CD4-positive, alpha-beta T cell (primary cell): ENCODE data around the gene ARFRP1. TPM values are rescaled to one million over a fixed set of nuclear protein-coding genes. Genes with fewer than 3 reads are reported as not detected.

Experiments
- ATAC-seq: fragments of 200-7000 bp; cut with Tn5 transposase; one replicate; pipeline ENCODE4 v1.10.0; 2022; ENCODE audit warnings: mild to moderate bottlenecking; ENCODE audit not compliant: poor library complexity
- CTCF ChIA-PET: fragments of 350-600 bp; sonication (Branson Sonifier 250); formaldehyde crosslinking; loops from one replicate; lab custom pipeline; 2021; ENCODE audit warnings: antibody characterized with exemption, inconsistent platforms; lab: Charles Lee
- POLR2A ChIA-PET: fragments of 350-600 bp; sonication (Branson Sonifier 250); formaldehyde crosslinking; loops from one replicate; lab custom pipeline; 2021; ENCODE audit warnings: antibody characterized with exemption, inconsistent platforms; lab: Charles Lee
- DNase-seq, 14 experiments: peaks; one replicate each; pipeline ENCODE4 v3.0.0-alpha.2; 2013 to 2020; ENCODE audit warnings: mixed read lengths in 2 of 14
- H3K27ac ChIP-seq, 2 donors: one replicate each; pipeline versions ENCODE4 v1.5.1 to v1.7.0; 2013; ENCODE audit warnings: low read length in 2 of 2, low read depth in 1 of 2, mild to moderate bottlenecking in 1 of 2
- H3K27me3 ChIP-seq, 2 experiments: 1 replicate in 1 of 2; 2 replicates in 1 of 2; pipeline versions ENCODE4 v1.6.1 to v1.7.0; 2013; ENCODE audit warnings: low read length in 2 of 2, control low read depth in 1 of 2, mild to moderate bottlenecking in 1 of 2, moderate library complexity in 1 of 2; ENCODE audit not compliant: insufficient read depth in 2 of 2, control insufficient read depth in 1 of 2
- H3K36me3 ChIP-seq: one replicate; pipeline ENCODE4 v1.6.1; 2013; ENCODE audit warnings: low read length, control low read depth; ENCODE audit not compliant: insufficient read depth
- H3K4me1 ChIP-seq: one replicate; pipeline ENCODE4 v1.6.1; 2013; ENCODE audit warnings: low read length, control low read depth; ENCODE audit not compliant: insufficient read depth
- H3K4me3 ChIP-seq: one replicate; pipeline ENCODE4 v1.5.1; 2013; ENCODE audit warnings: mild to moderate bottlenecking, low read length, moderate library complexity
- H3K9me3 ChIP-seq, 2 experiments: 1 replicate in 1 of 2; 2 replicates in 1 of 2; pipeline versions ENCODE4 v1.6.1 to v1.7.0; 2013; ENCODE audit warnings: low read length in 2 of 2, mild to moderate bottlenecking in 2 of 2, control low read depth in 1 of 2, moderate library complexity in 1 of 2; ENCODE audit not compliant: control insufficient read depth in 1 of 2, insufficient read depth in 1 of 2
- H3K27ac Mint-ChIP-seq: one replicate; pipeline ENCODE4 v1.8.0; 2020; ENCODE audit warnings: mixed read lengths
- H3K27me3 Mint-ChIP-seq: one replicate; pipeline ENCODE4 v1.8.0; 2021; ENCODE audit warnings: mixed read lengths
- H3K36me3 Mint-ChIP-seq: one replicate; pipeline ENCODE4 v1.8.0; 2021; ENCODE audit warnings: low read depth, mixed read lengths
- H3K4me1 Mint-ChIP-seq: one replicate; pipeline ENCODE4 v1.8.0; 2021; ENCODE audit warnings: low read depth, mixed read lengths
- H3K4me3 Mint-ChIP-seq: one replicate; pipeline ENCODE4 v1.8.0; 2020; ENCODE audit warnings: mild to moderate bottlenecking, mixed read lengths
- H3K9me3 Mint-ChIP-seq: one replicate; pipeline ENCODE4 v1.8.0; 2020; ENCODE audit warnings: mixed read lengths
- CTCF ChIP-seq: fragments of 200-600 bp; IDR thresholded peaks from one replicate; pipeline ENCODE4 v1.8.0; 2022; ENCODE audit warnings: antibody characterized with exemption, mild to moderate bottlenecking
- intact Hi-C, 2 experiments: fragments of 100-400 bp; cut with DNase I in 1 of 2; cut with micrococcal nuclease in 1 of 2; formaldehyde crosslinking; loops; one replicate each; pipeline versions ENCODE4 v1.15.1 to v1.9.0; 2023 to 2025; cut with DNase I, micrococcal nuclease
- total RNA-seq, 174 experiments: library from RNA in 2 of 174; stranded (reverse) in 2 of 174; gene quantifications; one replicate each; pipeline ENCODE4 v1.2.3 and lab custom pipeline; 2021 to 2026

ARFRP1 gene
- total RNA-seq, 2 experiments from 2014 or later = 34.5 to 35.7 TPM

DNA sequence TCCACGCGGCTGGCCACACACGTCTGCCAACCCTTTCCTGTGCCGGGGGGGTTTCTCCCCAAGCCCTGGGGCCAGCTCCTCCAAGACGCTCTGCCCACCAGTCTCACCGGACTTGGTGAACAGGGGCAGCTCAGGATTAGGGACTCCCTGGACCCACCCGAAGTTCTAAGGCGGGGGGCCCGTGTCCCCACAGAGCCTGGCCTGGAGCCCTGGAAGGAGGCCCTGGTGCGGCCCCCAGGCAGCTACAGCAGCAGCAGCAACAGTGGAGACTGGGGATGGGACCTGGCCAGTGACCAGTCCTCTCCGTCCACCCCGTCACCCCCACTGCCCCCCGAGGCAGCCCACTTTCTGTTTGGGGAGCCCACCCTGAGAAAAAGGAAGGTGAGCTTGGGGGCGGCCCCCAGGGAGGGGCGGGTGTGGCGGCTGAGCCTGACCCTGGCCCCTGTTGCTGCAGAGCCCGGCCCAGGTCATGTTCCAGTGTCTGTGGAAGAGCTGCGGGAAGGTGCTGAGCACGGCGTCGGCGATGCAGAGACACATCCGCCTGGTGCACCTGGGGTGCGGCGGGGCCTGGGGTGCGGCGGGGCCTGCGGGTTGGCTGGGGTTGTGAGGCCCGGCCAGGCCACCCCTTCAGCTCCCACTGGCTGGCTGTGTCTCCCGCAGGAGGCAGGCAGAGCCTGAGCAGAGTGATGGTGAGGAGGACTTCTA lies 34.1 kb upstream of the ARFRP1 start:
- H3K4me3 Mint-ChIP-seq = peak overlapping the region; percentile 80
- no peak for TF ChIP-seq CTCF
- no peaks in the 10 kb centered on the region for H3K9me3 ChIP-seq
- H3K27ac ChIP-seq = peak overlapping the region in 1 of 2 donors; percentile 46
- H3K9me3 Mint-ChIP-seq = no peaks in the 10 kb centered on the region
- peaks cover 12% of the 10 kb centered on the region for H3K36me3 Mint-ChIP-seq
- DNase-seq = peak in 1 of 14 experiments; percentile 36
- H3K4me3 ChIP-seq = no peak overlapping the region
- POLR2A ChIA-PET = interaction anchor here (0.9 to 9.9 kb wide), 6 partner anchors 9 to 221 kb away, joined by 3 to 168 read pairs (median 7); partner anchors contain the start of genes ARFRP1, RTEL1 and ZGPAT
- H3K27me3 Mint-ChIP-seq = no peaks in the 10 kb centered on the region
- intact Hi-C loops = loop anchor here in 1 of 2 experiments (2.0 to 5.0 kb wide), 2 partner anchors 41 to 85 kb away; partner anchors contain the start of gene RTEL1
- peaks cover 6% of the 10 kb centered on the region for H3K4me1 Mint-ChIP-seq
- H3K27ac Mint-ChIP-seq = peak overlapping the region; percentile 49
- H3K4me1 ChIP-seq = peaks cover 35% of the 10 kb centered on the region
- peaks cover 40% of the 10 kb centered on the region for H3K36me3 ChIP-seq
- ATAC-seq = no peak
- CTCF ChIA-PET = interaction anchor here (1.4 to 2.1 kb wide), 3 partner anchors 35 to 100 kb away, joined by 3 to 7 read pairs (median 5); no protein-coding TSS in a partner anchor
- H3K27me3 ChIP-seq = no peaks in the 10 kb centered on the region

DNA sequence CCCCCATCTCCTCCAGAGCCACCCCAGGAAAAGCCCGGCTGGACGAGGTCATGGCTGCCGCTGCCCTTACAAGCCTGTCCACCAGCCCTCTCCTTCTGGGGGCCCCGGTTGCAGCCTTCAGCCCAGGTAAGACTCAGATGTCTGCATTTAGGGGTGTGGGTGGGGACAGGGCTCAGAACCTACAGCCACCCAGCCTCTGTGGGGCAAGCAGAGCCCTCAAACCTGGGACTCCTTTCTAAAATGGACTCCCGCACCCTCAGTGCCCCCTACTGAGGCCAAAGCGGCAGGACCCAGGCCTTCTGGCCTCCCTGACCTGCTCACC lies 33.5 kb upstream of the ARFRP1 start:
- intact Hi-C loops = loop anchor here in 1 of 2 experiments (2.0 to 5.0 kb wide), 2 partner anchors 41 to 84 kb away; partner anchors contain the start of gene RTEL1
- peaks cover 40% of the 10 kb centered on the region for H3K4me1 ChIP-seq
- no peak for DNase-seq
- Mint-ChIP-seq H3K9me3 (no peaks in the 10 kb centered on the region), H3K27me3 (no peaks in the 10 kb centered on the region), H3K36me3 (peaks cover 16% of the 10 kb centered on the region), H3K4me1 (peaks cover 10% of the 10 kb centered on the region), H3K27ac (peak overlapping the region; percentile 49), H3K4me3 (peak overlapping the region; percentile 80)
- peak overlapping the region in 1 of 2 donors; percentile 46 for H3K27ac ChIP-seq
- ChIA-PET CTCF (interaction anchor here (1.4 to 2.1 kb wide), 3 partner anchors 35 to 99 kb away, joined by 3 to 7 read pairs (median 5); no protein-coding TSS in a partner anchor), POLR2A (interaction anchor here (0.9 to 9.9 kb wide), 7 partner anchors 10 to 220 kb away, joined by 3 to 168 read pairs (median 4); partner anchors contain the start of genes ARFRP1, RTEL1 and ZGPAT)
- no peak for ATAC-seq
- no peaks in the 10 kb centered on the region for H3K9me3 ChIP-seq
- no peaks in the 10 kb centered on the region for H3K27me3 ChIP-seq
- H3K36me3 ChIP-seq = peaks cover 40% of the 10 kb centered on the region
- no peak for TF ChIP-seq CTCF
- H3K4me3 ChIP-seq = peak overlapping the region; percentile 68

DNA sequence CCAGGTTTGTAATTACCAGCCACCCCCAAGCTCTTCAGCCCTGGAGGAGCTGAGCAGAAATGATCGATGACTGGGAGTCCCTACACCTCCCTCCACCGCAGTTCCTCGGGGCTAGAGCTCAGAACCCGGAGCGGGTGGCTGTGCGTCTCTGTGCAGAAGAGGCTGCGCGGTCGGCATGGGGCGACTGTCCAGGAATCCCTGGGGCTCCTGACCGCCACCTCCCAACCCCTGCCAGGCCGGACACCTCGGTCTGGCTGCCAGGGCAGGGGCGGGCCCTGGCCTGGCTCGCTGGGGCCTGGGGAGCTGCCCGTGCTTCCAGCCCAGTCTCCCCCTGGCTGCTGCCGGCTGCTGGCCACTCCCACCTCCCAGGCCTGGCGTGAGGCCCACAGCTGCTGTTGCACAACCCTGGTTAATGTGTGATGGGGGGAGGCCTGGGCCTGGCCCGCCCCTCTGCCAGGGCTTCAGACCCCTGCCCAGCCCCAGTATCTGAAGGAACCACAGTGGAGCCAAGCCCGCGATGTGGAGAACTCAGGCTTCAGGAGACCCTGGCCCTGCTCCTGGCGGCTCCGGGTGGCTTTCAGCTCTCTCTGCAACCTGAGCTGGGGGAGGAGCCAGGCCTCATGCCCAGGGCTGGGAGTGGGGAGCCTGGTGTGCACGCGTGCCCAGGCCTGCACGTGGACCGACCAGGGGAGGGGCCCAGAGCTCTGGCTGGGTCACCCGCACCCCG lies 33.0 kb upstream of the ARFRP1 start:
- POLR2A ChIA-PET = interaction anchor here (0.7 to 9.9 kb wide), 11 partner anchors 10 to 219 kb away, joined by 3 to 168 read pairs (median 4); partner anchors contain the start of genes ARFRP1 and ZGPAT

More for the DNA sequence above, 33.0 kb upstream of the ARFRP1 start:
- Mint-ChIP-seq H3K36me3 (peaks cover 20% of the 10 kb centered on the region), H3K4me3 (peak overlapping the region; percentile 80), H3K27ac (peak overlapping the region; percentile 49), H3K9me3 (no peaks in the 10 kb centered on the region), H3K4me1 (peaks cover 13% of the 10 kb centered on the region), H3K27me3 (no peaks in the 10 kb centered on the region)
- peak in 7 of 14 experiments; percentile 21 to 77 (median 44) for DNase-seq
- no peak for TF ChIP-seq CTCF
- H3K36me3 ChIP-seq = peaks cover 44% of the 10 kb centered on the region
- intact Hi-C loops = loop anchor here in 1 of 2 experiments (2.0 to 5.0 kb wide), 2 partner anchors 42 to 83 kb away; partner anchors contain the start of gene RTEL1
- no peaks in the 10 kb centered on the region for H3K27me3 ChIP-seq
- ATAC-seq = peak; percentile 19
- H3K9me3 ChIP-seq = no peaks in the 10 kb centered on the region
- peak overlapping the region; percentile 68 for H3K4me3 ChIP-seq
- peaks cover 45% of the 10 kb centered on the region for H3K4me1 ChIP-seq
- CTCF ChIA-PET = interaction anchor here (0.5 to 2.1 kb wide), 6 partner anchors 14 to 233 kb away, joined by 3 to 7 read pairs (median 4); partner anchors contain the start of genes ARFRP1 and ZGPAT
- peak overlapping the region in 1 of 2 donors; percentile 46 for H3K27ac ChIP-seq
